Ovary (tissue), 10 donors: Measurements from ENCODE around the gene MLNR. TPM values are rescaled to one million over a fixed set of nuclear protein-coding genes. Genes with fewer than 3 reads are reported as not detected.
A peak's percentile ranks its signal among the peaks of the same experiment; 100 is the strongest.

Experiments used
- DNase-seq, 5 donors: peaks; one replicate each; pipeline ENCODE4 v3.0.0-alpha.2; 2019 to 2020
- H3K27ac ChIP-seq, 2 donors: fragments of 200-600 bp; one replicate each; pipeline versions ENCODE4 v1.5.1 to v1.8.0; 2019 to 2022
- H3K27me3 ChIP-seq: fragments of 200-600 bp; one replicate; pipeline ENCODE4 v1.8.0; 2022
- H3K36me3 ChIP-seq: fragments of 200-600 bp; sonication (generic); one replicate; pipeline ENCODE4 v1.5.1; 2019
- H3K4me1 ChIP-seq: one replicate; pipeline ENCODE4 v1.8.1; 2013; ENCODE audit warnings: mild to moderate bottlenecking, moderate library complexity; ENCODE audit not compliant: insufficient read depth
- H3K4me3 ChIP-seq: fragments of 200-600 bp; sonication (generic); one replicate; pipeline ENCODE4 v1.5.1; 2017
- H3K9me3 ChIP-seq, 2 donors: fragments of 200-600 bp in 1 of 2; sonication (generic) in 1 of 2; one replicate each; pipeline versions ENCODE4 v1.5.1 to v1.8.1; 2013 to 2019; ENCODE audit warnings: mild to moderate bottlenecking in 1 of 2, moderate library complexity in 1 of 2
- EP300 ChIP-seq: sonication (generic); formaldehyde crosslinking; IDR thresholded peaks from one replicate; pipeline ENCODE4 v1.6.1; 2017; ENCODE audit warnings: antibody characterized with exemption
- POLR2A ChIP-seq: fragments of 450-650 bp; IDR thresholded peaks from one replicate; pipeline ENCODE4 v1.6.1; 2017; ENCODE audit warnings: antibody characterized with exemption, mild to moderate bottlenecking, moderate library complexity
- WGBS, 3 donors: extraction: QIAGEN DNeasy Blood & Tissue Kit in 1 of 3; methylation state at CpG; one replicate each; pipeline versions ENCODE4 v1.1.5 to v1.1.7; 2013 to 2017; 5-methylcytosine and 5-hydroxymethylcytosine counted together
- intact Hi-C, 4 donors: fragments of 100-400 bp; cut with DNase I; formaldehyde crosslinking; loops; one replicate each; pipeline versions ENCODE4 v1.11.0 to v1.15.1; 2022 to 2023
- long read RNA-seq, 3 donors: library from polyadenylated mRNA in 2 of 3; unstranded in 2 of 3; transcript quantifications; one replicate each; pipeline ENCODE4 v2.0.0 and lab custom pipeline, GENCODE V29; 2021 to 2026
- polyA plus RNA-seq, 2 donors: library from polyadenylated mRNA; stranded (reverse); fragments of 200-250 nt in 1 of 2; fragments of 350-450 nt in 1 of 2; fragmentation: Illumina TruSeq in 1 of 2; extraction: RNeasy Lipid Tissue Mini Kit (QIAGEN cat#74804) in 1 of 2; gene quantifications; one replicate each; pipeline ENCODE4 v1.2.3, GENCODE V29; 2013 to 2014
- total RNA-seq, 7 donors: library from RNA; depleted of rRNA in 2 of 7; stranded (reverse); fragments of >200 nt in 2 of 7; fragmentation: NEBNext Ultra II Directional in 3 of 7; extraction: Animal tissue kit (Norgen Biotek cat#: 25700) in 3 of 7; gene quantifications; one replicate each; pipeline versions ENCODE4 v1.1.0 to v1.2.4, GENCODE V29; 2016 to 2023
- TF ChIP-seq, protein P1 (sequence below), 3 donors: fragments of 450-650 bp in 2 of 3; fragments of 200-600 bp in 1 of 3; IDR thresholded peaks; one replicate each; pipeline versions ENCODE4 v1.5.1 to v1.8.0; 2016 to 2022; ENCODE audit warnings: antibody characterized with exemption in 3 of 3, mild to moderate bottlenecking in 1 of 3
- donor health status: DM: no; HTN: no; CAD: no; lungs with moderate emphysema.
- donor health status: DM: no; HTN: no; CAD: no.
- donor health status: Bipolar disorder and iron deficiency.
- donor health status: DM: yes; HTN: yes; CAD: no.
- donor health status: DM: no; HTN: no; CAD: no.
- donor health status: DM: yes; HTN: yes; CAD: no.

MLNR gene, protein sequence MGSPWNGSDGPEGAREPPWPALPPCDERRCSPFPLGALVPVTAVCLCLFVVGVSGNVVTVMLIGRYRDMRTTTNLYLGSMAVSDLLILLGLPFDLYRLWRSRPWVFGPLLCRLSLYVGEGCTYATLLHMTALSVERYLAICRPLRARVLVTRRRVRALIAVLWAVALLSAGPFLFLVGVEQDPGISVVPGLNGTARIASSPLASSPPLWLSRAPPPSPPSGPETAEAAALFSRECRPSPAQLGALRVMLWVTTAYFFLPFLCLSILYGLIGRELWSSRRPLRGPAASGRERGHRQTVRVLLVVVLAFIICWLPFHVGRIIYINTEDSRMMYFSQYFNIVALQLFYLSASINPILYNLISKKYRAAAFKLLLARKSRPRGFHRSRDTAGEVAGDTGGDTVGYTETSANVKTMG
- total RNA-seq = not detected
- polyA plus RNA-seq = not detected
- long read RNA-seq, donor 1 = 0 reads
- long read RNA-seq, donor 2 = 0 reads
- long read RNA-seq, donor 3 = 0 reads

GRCh38 chr13:49220036-49220855 lies at the start of gene MLNR:
Gene MLNR (plus strand): TSS chr13:49220338. CDS start chr13:49220338, 0 bp downstream.
- Histone ChIP-seq H3K27me3 (no peaks in the 10 kb centered on the region), H3K4me1 (peaks cover 2% of the 10 kb centered on the region), H3K36me3 (no peaks in the 10 kb centered on the region), H3K4me3 (peak within 1 kb of the TSS; percentile 30), H3K27ac (no peak within 1 kb of the TSS), H3K9me3 (no peaks in the 10 kb centered on the region)
- peak in 2 of 5 donors; percentile 33 to 49 for DNase-seq
- WGBS, 3 donors = 1 to 3% (median 2%) methylated on average over 29 to 111 of the region's 111 CpGs
- TF ChIP-seq POLR2A = no peak
- TF ChIP-seq, protein P1, sequence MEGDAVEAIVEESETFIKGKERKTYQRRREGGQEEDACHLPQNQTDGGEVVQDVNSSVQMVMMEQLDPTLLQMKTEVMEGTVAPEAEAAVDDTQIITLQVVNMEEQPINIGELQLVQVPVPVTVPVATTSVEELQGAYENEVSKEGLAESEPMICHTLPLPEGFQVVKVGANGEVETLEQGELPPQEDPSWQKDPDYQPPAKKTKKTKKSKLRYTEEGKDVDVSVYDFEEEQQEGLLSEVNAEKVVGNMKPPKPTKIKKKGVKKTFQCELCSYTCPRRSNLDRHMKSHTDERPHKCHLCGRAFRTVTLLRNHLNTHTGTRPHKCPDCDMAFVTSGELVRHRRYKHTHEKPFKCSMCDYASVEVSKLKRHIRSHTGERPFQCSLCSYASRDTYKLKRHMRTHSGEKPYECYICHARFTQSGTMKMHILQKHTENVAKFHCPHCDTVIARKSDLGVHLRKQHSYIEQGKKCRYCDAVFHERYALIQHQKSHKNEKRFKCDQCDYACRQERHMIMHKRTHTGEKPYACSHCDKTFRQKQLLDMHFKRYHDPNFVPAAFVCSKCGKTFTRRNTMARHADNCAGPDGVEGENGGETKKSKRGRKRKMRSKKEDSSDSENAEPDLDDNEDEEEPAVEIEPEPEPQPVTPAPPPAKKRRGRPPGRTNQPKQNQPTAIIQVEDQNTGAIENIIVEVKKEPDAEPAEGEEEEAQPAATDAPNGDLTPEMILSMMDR (IDR thresholded peaks at IDR 0.05) = peak in 1 of 3 donors; percentile 10
- no peak for TF ChIP-seq EP300
- intact Hi-C loops = no loop called here

DNA sequence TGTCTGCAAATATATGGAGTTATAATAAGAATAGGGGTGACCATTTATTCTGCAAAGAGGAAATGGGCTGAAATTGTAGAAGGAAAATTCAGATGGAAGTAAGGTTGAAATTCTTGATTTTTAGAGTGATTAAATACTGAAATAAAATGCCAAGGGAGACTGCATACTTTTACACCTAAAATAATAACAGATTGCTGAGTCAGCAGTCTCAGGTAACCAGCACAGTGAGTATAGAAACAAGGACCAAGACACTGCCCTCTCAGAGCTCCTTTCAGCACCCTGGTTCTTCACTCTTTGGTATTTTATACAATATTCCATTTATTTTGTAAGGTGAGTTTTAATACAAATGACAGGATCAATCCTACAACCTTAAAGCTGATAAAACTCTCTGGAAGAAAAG lies 48.8 kb upstream of the MLNR start:
- Histone ChIP-seq H3K27me3 (no peaks in the 10 kb centered on the region), H3K4me1 (no peaks in the 10 kb centered on the region), H3K4me3 (no peak overlapping the region), H3K9me3 (no peaks in the 10 kb centered on the region), H3K36me3 (no peaks in the 10 kb centered on the region), H3K27ac (no peak overlapping the region)
- intact Hi-C loops = no loop called here
- TF ChIP-seq, protein P1 (IDR thresholded peaks at IDR 0.05) = no peak
- TF ChIP-seq EP300 (no peak), POLR2A (no peak)
- DNase-seq = no peak

- Histone ChIP-seq H3K27ac (no peak overlapping the region), H3K4me1 (no peaks in the 10 kb centered on the region), H3K9me3 (no peaks in the 10 kb centered on the region), H3K4me3 (no peak overlapping the region), H3K27me3 (no peaks in the 10 kb centered on the region), H3K36me3 (no peaks in the 10 kb centered on the region)
- no peak for DNase-seq
- intact Hi-C loops = no loop called here
- WGBS, 3 donors = 7 to 16% (median 13%) methylated on average over 1 of the region's 1 CpG
- TF ChIP-seq EP300 (no peak), POLR2A (no peak)
- TF ChIP-seq, protein P1 (IDR thresholded peaks at IDR 0.05) = no peak
Measured at GRCh38 chr13:49183672-49184325, 36.3 kb upstream of the MLNR start.

- H3K4me1 ChIP-seq = no peaks in the 10 kb centered on the region
- H3K27me3 ChIP-seq = no peaks in the 10 kb centered on the region
- no peak overlapping the region for H3K27ac ChIP-seq
- no peak for DNase-seq
- intact Hi-C loops = no loop called here
- H3K9me3 ChIP-seq = no peaks in the 10 kb centered on the region
- 76 to 84% (median 83%) methylated on average over 4 of the region's 4 CpGs for WGBS, 3 donors
- TF ChIP-seq POLR2A = no peak
- TF ChIP-seq, protein P1 (IDR thresholded peaks at IDR 0.05) = no peak
- TF ChIP-seq EP300 = no peak
- no peaks in the 10 kb centered on the region for H3K36me3 ChIP-seq
- H3K4me3 ChIP-seq = no peak overlapping the region
Measured at GRCh38 chr13:49184621-49185020, 35.5 kb upstream of the MLNR start.
